Inflammatory macrophage treated with lipopolysaccharide for 4 hours (primary cell): ENCODE measurements around the gene PACSIN1.

ENCODE experiments used
- DNase-seq: peaks from one replicate; pipeline ENCODE4 v3.0.0-alpha.2; 2020

The PACSIN1 gene

DNA sequence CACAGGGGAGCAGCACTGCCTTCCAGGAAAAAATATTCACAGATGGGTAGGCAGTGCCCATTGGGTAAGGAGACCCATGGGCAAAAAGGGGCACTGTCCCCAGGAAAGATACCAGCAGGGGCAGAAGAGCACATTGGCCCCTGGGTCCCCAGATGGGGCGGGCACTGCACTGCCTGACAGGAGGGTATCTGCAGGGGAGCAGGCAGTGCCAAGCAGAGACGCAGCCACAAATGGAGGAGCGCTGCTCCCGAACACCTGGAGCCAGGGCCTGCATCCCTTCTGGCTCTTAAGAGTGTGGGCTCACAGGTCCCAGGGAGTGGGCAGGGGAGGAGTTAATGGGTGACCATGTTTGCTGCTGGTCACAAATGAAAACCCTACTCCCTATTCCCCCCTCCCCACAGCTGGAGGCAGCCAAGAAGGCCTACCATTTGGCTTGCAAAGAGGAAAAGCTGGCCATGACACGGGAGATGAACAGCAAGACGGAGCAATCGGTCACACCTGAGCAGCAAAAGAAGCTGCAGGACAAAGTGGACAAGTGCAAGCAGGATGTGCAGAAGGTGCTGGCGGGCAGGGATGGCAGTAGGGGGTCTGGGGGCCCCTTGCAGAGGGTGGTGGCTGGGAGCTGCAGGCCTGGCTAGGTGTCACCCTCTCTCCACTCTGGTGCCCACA lies 63.3 kb downstream of the PACSIN1 start:
- DNase-seq = no peak

DNA sequence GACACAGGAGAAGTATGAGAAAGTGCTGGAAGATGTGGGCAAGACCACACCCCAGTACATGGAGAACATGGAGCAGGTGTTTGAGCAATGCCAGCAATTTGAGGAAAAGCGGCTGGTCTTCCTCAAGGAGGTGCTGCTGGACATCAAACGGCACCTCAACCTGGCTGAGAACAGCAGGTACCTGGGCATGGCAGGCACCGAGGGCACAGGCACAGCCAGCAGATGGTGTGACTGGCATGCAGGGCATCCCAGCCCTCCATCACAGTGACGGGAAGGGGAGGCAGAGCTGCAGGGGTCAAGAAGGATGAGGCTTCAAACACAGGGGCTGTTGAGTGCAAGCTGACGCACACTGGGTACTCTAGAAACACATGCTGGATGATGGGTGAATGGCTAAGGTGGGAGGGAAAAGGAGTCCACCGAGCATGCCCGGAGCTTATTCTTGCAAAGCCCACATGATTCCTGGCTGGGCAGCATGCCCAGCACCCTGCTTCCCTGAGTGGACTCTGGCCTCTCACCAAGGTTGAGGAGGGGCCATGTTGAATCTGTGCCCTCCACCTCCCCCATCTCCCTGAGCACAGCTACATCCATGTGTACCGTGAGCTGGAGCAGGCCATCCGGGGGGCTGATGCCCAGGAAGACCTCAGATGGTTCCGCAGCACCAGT lies 63.9 kb downstream of the PACSIN1 start:
- no peak for DNase-seq

DNA sequence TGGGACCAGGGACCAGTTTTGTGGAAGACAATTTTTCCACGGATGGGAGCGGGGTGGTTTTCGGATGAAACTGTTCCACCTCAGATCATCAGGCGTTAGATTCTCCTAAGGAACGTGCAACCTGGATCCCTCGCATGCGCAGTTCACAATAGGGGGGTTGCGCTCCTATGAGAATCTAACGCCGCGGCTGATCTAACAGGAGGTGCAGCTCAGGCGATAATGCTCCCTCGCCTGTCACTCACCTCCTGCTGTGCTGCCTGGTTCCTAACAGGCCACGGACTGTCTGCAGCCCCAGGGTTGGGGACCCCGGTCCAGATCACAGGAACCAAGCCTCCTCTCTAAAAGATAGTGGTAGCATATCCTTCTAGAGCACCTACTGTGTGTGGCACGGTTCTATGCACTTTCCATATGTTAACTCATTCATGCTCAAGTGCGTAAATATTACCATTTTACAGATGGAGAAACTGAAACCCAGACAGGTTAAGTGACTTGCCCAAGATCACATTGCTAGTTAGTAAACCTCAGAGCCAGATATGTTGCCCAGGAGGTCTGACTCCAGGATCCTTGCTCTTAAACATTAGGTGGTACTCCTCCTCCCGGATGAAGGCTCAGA lies 65.0 kb downstream of the PACSIN1 start:
- no peak for DNase-seq

DNA sequence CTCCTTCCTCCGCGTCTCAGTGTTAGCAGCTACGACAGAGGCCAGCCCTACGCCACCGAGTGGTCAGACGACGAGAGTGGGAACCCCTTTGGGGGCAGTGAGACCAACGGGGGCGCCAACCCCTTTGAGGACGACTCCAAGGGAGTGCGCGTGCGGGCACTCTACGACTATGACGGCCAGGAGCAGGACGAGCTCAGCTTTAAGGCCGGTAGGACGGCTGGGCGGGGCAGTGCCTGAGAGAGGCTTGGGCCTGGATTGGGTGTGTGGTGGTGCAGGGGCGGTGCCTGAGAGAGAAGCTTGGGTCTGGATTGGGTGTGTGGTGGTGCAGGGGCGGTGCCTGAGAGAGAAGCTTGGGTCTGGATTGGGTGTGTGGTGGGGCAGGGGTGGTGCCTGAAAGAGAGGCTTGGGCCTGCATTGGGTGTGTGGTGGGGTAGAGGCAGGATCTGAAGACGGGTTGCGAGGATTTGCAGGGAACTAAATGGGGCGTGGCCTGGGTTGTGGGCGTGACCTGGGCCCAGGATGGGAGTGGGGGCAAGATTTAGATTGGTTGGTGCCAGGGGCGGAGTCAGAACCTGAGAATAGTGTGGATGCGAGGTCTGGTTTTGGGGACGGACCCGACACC lies 65.8 kb downstream of the PACSIN1 start:
- DNase-seq = peak; percentile 10

DNA sequence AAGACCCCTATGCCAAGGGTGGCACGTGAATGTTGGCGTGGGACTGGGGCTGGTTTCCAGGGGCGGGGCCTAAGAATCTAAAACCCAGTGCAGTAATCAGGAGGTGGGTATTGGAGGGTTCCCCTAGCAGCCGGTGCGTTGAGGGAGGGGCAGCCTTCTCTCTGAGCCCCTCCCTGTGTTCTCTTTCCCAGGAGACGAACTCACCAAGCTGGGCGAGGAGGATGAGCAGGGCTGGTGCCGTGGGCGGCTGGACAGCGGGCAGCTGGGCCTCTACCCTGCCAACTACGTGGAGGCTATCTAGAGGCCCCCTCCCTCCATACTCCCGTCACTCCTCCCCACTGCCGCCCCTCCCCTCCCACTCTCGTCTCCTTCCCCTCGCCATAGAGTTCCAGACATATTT lies 66.4 kb downstream of the PACSIN1 start:
- no peak for DNase-seq

DNA sequence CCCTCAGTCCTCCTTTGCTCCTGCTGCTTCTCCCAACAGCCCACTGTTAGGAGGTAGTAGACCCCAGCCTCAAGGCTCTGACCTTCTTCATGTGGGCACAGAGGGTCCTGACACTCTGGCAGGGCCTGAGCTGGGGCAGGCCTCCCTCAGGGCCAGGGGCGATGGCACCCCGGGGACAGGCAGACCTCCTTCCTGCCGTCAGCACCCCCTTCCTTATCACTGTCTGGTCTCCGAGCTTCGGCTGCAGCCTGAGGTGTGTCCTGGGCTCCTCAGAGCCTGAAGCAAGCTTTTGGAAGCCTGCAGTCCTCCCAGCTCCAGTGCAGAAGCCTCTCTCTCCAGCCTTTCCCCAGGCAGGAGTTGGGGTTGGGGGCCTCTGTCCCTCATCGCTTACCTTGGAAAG lies 68.3 kb downstream of the PACSIN1 start:
- no peak for DNase-seq

DNA sequence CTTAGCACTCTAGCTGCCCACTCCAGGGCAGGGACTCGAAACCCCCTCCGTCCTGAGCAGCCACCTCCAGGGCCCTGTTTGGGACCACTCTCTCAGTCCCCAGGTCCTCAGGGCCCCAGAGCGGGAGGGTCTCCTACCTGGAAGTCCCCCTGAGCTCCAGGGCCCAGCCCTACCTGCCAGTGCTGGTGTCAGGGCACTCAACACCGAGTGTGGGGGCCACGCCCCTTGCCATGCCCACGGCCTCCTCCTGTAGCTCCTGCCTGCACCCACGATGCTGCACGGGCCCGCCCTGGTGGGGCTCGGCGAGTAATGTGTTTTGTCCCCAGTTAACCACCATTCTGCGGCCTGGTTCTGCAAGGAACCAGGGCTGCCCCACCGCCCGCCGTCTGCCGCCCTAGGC lies 68.8 kb downstream of the PACSIN1 start:
- no peak for DNase-seq

DNA sequence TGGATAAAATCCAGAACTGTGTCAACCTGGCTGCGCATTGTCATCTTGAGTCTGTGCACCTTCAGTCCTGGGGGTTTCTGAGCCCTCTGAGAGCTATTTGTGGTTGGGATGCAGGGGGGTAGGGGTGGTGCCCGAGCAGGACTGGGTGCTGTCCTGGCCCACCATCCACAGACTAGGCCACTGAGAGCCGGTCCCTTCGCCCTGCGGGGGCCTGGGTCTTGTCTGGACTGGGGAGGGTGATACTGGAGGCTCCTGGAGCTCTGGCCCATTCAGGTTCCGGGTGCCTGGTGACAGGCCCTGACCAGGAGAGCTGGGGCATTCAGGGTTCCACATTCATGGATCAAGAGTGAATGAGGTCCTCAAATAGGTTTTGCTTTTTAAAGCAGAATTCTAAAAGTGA lies 69.3 kb downstream of the PACSIN1 start:
- DNase-seq = no peak

DNA sequence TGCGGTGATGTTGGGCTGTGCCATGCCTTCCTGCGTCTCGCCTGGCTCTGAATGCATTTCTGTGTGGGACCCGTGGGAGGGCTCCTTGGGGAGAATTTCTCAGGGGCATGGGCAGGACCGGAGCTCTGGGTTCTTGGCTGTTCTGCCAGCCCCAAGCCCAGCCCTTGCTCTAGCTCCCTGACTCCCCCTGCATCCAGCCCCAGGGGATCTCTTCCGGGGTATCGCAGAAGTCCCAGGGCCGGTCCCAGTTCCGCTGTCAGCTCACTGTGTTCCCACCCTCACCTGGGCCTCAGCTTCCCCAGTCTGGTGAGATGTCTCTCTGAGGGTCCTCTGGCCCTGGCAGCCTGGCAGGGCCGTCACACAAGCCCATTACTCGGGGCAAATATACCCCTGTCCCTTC lies 69.8 kb downstream of the PACSIN1 start:
- DNase-seq = no peak

DNA sequence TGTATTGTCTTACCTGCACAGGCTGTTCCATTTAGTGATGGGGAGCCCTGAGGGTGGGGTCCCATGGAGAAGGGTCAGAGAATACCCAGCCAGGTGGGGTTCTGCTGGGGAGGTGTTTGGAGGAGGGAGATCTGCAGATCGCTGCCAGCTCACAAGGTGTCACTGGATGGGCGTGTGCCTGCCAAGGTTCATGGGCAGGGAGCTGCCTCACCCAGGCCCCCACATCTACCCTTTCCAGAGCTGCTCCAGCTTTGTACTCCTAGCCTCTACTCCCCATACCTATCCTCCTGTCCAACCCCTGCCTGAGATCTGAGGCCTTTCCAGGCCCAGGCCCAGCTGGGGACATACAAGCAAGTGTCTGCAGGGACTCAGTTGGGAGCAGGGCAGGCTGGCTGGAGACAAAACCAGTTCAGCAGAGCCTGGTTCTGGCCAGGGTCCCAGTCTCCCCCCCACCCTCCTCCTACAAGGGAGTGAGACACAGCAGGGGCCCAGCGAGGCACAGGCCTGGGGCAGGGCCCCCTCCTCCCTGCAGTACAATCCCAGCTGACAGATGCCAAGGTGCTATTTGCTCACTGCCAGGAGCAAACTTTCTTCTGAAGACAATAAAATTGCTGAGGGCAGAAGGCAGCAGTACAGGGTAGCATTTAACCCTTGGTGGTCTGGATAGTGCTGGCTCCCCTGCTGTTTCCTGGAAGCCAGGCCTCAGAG lies 70.5 kb downstream of the PACSIN1 start:
- DNase-seq = no peak

DNA sequence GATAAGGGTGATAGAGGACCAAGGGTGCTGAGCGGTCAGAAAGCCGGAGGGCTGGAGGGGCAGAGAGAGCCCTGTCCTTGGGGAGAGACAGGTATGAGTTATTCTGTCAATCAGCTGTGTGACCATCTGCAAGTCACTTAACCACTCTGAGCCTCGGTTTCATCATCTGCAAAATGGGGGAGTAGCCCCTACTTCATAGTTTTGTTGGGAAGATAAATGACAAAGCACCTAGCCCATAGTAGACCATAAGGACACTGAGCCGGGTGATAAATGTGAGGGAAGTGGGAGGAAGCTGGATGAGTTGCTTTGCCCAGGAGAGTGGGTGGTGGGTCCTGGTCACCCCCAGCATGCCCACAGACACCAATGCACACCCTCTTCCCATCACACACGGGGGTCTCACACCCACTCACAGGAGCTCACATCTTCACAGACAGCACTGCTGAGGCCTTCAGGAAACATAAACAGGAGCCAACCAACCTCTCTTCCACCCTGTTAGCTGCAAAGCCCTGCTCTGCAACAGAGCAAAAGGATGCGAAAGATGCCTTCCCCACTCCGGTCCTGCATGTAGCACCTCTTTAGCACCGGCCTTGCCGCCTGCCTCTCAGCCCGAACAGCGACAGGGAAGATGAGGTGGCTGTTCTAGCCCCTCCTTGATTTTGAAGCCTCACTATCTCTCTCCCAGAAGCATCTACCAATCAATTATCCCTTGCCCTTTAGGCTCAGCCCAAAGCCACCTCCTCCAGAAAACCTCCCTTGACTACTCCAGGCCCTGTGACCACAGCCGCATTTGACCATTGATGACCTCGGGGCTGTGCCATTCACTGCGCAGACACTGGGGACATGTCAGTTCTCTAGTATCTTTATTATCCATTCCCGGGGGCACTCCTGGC lies 71.3 kb downstream of the PACSIN1 start:
- no peak for DNase-seq

DNA sequence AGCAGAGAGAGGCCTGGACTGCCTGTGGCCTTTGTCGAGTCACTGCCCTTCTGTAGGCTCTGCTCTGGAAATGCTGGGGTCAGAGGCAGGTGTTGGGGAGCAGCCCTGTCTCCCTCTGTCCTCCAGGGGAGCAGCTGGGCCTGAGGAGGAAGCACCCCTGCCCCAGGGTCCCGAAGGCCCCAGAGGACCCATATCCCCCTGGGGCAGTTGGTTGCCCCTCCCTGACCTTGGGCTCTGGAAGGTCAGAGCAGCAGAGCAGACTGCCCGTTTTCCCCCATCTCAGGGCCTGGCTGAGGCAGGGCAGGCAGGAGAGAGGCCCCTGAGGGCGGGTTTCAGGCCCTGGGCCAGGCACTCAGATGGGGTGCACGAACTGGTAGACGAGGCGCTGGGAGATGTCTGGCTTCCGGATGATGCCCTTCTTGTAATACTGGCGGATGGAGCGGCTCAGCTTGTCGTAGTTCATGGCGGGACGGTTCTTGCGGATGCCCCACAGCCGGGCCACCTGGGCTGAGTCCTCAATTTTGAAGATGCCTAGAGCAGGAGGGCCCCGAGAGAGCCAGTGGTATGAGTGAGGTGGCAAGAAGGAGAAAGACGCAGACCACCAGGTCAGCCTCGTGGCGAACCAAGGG lies 72.2 kb downstream of the PACSIN1 start:
- DNase-seq = no peak

DNA sequence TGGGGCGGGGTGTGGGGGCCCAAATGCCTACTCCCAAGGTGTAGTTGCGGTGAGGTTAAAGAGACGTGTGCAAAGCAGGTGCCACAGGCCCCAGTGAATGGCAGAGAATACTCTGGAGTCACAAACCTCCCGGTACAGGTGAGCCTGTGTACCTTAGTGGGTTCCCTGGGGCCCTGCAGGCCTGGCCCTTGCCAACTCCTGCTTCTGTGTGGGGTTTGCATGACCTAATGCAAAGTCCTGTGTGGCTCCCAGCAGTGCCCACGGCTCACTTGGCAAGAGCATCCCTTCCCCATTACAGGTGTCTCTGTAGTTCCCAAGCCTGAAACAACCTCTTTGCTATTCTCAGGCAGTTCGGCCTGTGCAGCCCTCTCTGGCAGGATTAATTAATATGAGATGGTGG lies 72.7 kb downstream of the PACSIN1 start:
- DNase-seq = no peak

DNA sequence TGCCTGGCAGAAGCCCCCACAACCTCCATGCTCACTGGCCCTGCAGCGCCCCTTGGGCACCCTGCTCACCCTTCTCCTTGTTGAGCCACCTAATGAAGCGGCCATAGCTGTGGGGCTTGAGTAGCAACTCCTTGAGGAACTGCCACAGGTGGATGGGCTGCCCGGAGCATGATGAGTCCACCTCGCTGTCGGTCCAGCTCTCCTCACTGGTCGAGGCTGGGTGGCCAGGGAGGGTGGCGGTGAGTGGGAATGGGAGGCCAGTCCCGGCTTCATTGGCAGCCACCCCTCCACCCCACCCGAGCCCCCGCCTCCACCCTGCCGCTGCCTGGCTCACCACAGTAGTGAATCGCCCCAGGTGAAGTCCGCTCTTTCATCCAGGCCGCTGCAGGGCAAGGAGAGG lies 73.3 kb downstream of the PACSIN1 start:
- no peak for DNase-seq

DNA sequence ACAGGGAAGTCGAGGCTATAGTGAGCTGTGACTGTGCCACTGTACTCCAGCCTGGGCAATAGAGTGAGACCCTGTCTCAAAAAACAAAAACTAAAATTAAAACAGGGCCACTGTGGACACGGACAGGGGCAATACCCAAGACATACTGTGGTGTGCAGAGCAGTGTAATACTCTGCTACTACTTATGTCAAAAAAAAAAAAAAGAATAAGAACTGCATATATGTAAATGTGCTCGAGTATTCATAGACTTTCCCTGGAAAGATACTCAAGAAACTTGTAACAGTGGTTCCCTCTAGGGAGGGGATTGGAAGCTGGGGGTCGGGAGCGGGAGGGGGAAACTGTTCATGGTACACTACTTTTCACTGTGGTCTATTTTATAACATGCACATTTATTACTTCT lies 74.3 kb downstream of the PACSIN1 start:
- DNase-seq = no peak

DNA sequence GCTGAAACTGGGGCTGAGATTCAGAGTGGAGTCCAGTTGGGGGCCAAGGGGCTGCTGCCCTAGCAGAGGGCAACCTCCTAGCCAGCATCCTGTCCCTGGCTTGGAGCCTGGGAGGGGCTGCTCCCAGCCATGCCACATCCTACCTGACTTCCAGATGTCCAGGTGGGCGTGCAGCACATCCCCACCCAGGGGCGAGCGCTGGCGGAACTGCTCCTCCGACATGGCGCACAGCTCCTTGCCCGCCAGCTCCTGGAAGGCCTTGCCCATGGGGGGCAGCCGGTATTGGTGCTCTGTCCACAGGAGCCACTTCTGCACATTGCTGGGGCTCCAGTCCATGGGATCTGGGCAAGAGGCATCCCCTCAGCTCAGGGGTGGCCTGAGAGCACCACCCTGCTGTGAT lies 75.0 kb downstream of the PACSIN1 start:
- DNase-seq = no peak

DNA sequence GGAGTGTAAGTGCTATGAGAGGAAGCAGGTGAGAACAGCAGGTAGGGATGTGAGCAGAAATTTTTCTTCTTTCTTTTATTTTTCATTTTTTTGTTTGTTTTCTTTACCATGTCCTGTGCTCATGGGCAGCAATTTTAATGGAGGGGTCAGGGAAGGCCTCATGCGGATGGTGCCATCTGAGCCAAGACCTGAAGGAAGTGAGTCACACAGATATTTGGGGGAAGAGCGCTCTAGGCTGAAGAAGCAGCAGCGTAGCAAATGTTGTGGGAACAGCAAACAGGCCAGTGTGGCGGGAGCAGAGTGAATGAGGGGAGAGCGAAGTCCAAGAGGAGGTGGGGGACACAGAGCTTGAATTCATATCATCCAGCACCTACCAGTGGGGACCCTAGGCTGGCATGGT lies 77.5 kb downstream of the PACSIN1 start:
- DNase-seq = no peak

DNA sequence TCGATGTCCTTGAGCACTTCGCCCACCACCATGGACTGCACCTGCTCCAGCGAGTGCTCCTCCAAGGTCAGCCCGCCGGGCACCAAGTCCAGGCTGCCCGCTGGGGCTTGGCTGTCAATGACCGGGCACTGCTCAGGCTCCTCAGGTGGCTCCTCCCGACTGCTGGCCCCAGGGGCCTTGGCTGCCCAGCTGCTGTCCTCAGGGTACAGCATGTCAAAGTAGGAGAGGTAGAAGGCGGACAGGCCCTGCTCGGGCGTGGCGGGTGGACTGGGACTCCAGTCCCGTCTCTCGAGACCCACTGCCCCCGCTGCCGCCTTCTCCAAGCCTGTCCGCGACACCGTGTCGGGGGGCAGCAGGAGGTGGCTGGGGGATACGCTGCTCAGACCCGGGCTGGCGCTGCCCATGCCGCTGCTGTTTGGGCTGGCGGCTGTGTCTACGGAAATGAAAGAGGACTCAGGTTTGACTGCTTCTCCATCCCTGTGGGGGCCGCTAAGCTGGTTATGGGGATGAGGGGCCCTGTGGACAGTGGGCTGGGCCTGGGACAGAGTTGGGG lies 78.3 kb downstream of the PACSIN1 start:
- no peak for DNase-seq

DNA sequence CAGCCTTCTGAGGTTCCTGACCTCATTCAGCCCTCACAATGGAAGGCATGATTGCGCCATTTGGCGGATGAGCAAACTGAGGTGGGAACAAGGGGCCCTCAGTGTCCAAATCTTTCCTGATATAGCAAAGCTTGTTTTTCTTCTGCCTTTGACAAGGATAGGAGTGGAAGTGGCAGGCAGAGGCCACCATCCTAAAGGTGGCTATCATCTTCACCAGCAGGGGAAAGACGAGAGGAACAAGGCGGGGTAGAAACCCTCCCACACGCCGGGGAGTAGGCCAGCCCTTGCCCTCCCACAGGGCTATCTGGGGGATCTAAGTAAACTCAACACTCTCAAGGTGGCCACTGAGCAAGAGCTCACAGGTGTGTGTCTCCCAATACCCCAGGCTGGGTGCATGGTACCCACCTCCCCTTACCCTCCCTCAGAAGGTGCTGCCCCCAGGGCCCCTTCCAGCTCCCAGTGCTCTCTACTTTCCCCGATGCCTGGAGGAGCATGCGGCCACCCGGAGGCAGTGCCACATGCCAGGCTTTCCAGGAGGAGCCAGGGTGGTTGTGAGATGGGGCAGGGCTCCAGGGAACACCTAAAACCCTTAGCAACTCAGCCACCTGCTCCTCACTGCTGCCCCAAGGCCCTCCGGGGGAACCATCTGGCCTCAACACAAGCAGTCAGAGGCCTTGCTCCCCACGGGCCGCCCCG lies 79.0 kb downstream of the PACSIN1 start:
- DNase-seq = no peak

DNA sequence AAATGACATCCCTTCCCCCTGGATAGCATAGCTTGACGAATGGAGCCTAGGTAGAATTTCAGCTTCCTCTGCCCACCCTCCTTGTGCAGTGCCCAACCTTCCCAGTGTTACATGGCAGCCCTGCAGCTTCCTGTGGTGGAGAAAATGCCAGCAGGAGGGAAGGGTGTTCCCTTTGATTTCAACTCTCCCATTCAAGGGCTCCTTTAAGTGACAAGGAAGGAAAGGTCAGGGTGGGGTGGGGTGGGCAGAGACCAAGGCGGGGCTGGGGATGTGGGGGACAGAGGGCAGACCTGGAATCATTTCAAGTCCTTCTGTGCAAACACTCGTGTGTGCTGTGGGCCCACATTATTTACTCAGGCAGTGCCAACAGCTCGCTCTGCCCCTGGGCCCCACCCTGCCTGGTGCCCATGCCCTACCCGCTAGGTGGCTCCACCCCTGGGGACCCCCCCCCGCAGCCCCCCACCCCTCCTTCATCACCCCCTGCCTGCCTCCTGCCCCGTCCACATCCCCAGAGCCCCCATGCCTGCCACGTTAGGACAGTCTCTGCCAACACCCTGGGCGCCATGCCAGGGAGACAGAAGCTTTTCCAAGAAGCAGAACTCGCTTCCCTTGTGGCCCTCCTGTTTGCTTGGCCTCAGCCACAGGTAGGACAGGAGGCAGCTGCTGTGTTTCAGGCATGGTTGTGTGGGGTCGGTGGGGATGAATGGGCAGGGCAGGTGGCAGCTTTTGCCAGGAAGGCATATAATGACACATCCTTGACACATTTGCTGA lies 80.9 kb downstream of the PACSIN1 start:
- no peak for DNase-seq
